HEK293 (cell line): ENCODE data around the gene SPTBN2.

Experiments
- CTCF ChIA-PET: fragments of 350-600 bp; formaldehyde crosslinking; extraction: SDS; loops from one replicate; lab custom pipeline; 2021; ENCODE audit warnings: antibody characterized with exemption; lab: Yijun Ruan, JAX
- POLR2A ChIA-PET: fragments of 300-600 bp; formaldehyde crosslinking; extraction: SDS; loops from one replicate; lab custom pipeline; 2020; ENCODE audit warnings: antibody characterized with exemption, inconsistent platforms; lab: Yijun Ruan, JAX
- H3K27ac ChIP-seq: fragments of 200-500 bp; sonication (Bioruptor generic); 2 replicates; pipeline ENCODE4 v1.5.1; 2014; ENCODE audit warnings: low read depth, low read length, control low read depth, inconsistent platforms; ENCODE audit errors: extremely low read depth
- H3K36me3 ChIP-seq, 2 experiments: fragments of 200-500 bp in 1 of 2; sonication (Bioruptor generic) in 1 of 2; 1 replicate in 1 of 2; 2 replicates in 1 of 2; pipeline ENCODE4 v1.5.1; 2014 to 2017; ENCODE audit warnings: inconsistent platforms in 2 of 2, low read length in 2 of 2; ENCODE audit not compliant: control insufficient read depth in 2 of 2, insufficient read depth in 1 of 2
- H3K4me1 ChIP-seq: fragments of 200-500 bp; sonication (Bioruptor generic); 2 replicates; pipeline ENCODE4 v1.5.1; 2014; ENCODE audit warnings: mild to moderate bottlenecking, low read length, inconsistent platforms; ENCODE audit not compliant: control insufficient read depth, insufficient read depth
- H3K4me3 ChIP-seq: 2 replicates; pipeline ENCODE4 v1.5.1; 2011; ENCODE audit warnings: low read depth, mild to moderate bottlenecking, control low read depth, low read length, moderate library complexity
- H3K9me3 ChIP-seq: fragments of 200-500 bp; sonication (Bioruptor generic); 2 replicates; pipeline ENCODE4 v1.5.1; 2014; ENCODE audit warnings: low read depth, low read length, inconsistent platforms; ENCODE audit not compliant: control insufficient read depth, insufficient read depth
- KLF9 ChIP-seq: fragments of 450-650 bp; formaldehyde crosslinking; IDR thresholded peaks from 2 replicates; pipeline ENCODE4 v1.5.1; 2016; ENCODE audit warnings: missing biosample characterization, missing genetic modification characterization, low read depth
- MZF1 ChIP-seq: fragments of 450-650 bp; formaldehyde crosslinking; IDR thresholded peaks from 2 replicates; pipeline ENCODE4 v1.5.1; 2017; ENCODE audit warnings: missing biosample characterization, missing genetic modification characterization, borderline replicate concordance
- PRDM1 ChIP-seq: fragments of 450-650 bp; formaldehyde crosslinking; IDR thresholded peaks from 2 replicates; pipeline ENCODE4; 2016; ENCODE audit warnings: missing biosample characterization, missing genetic modification characterization
- REST ChIP-seq: fragments of 450-650 bp; formaldehyde crosslinking; IDR thresholded peaks from 2 replicates; pipeline ENCODE4 v1.5.1; 2016; ENCODE audit warnings: missing biosample characterization, missing genetic modification characterization
- SALL2 ChIP-seq: fragments of 450-650 bp; formaldehyde crosslinking; IDR thresholded peaks from 2 replicates; pipeline ENCODE4 v1.5.0; 2017; ENCODE audit warnings: missing biosample characterization, mild to moderate bottlenecking, missing genetic modification characterization, borderline replicate concordance
- SP2 ChIP-seq: fragments of 450-650 bp; formaldehyde crosslinking; IDR thresholded peaks from 2 replicates; pipeline ENCODE4 v1.5.1; 2016; ENCODE audit warnings: missing biosample characterization, missing genetic modification characterization
- SP7 ChIP-seq: fragments of 450-650 bp; formaldehyde crosslinking; IDR thresholded peaks from 2 replicates; pipeline ENCODE4 v1.5.1; 2016; ENCODE audit warnings: missing biosample characterization, missing genetic modification characterization
- YY1 ChIP-seq: fragments of 450-650 bp; formaldehyde crosslinking; IDR thresholded peaks from 2 replicates; pipeline ENCODE4 v1.5.1; 2018; ENCODE audit warnings: missing biosample characterization, missing genetic modification characterization
- ZBTB11 ChIP-seq: fragments of 450-650 bp; formaldehyde crosslinking; conservative IDR thresholded peaks from 2 replicates; pipeline ENCODE4 v1.5.1; 2016; ENCODE audit warnings: low read depth, missing biosample characterization, missing genetic modification characterization
- ZBTB21 ChIP-seq: fragments of 450-650 bp; formaldehyde crosslinking; IDR thresholded peaks from 2 replicates; pipeline ENCODE4 v1.5.1; 2017; ENCODE audit warnings: missing biosample characterization, missing genetic modification characterization
- ZBTB7A ChIP-seq: fragments of 450-650 bp; formaldehyde crosslinking; IDR thresholded peaks from 2 replicates; pipeline ENCODE4 v1.5.1; 2016; ENCODE audit warnings: low read depth, missing biosample characterization, missing genetic modification characterization
- ZBTB8A ChIP-seq: fragments of 450-650 bp; formaldehyde crosslinking; IDR thresholded peaks from 2 replicates; pipeline ENCODE4 v1.5.1; 2016; ENCODE audit warnings: missing biosample characterization, missing genetic modification characterization
- ZFHX2 ChIP-seq: fragments of 450-650 bp; formaldehyde crosslinking; conservative IDR thresholded peaks from 2 replicates; pipeline ENCODE4 v1.5.1; 2016; ENCODE audit warnings: missing biosample characterization, missing genetic modification characterization
- ZNF19 ChIP-seq: fragments of 450-650 bp; formaldehyde crosslinking; IDR thresholded peaks from 2 replicates; pipeline ENCODE4; 2016; ENCODE audit warnings: missing biosample characterization, missing genetic modification characterization, low read depth
- ZNF292 ChIP-seq: fragments of 450-650 bp; formaldehyde crosslinking; IDR thresholded peaks from 2 replicates; pipeline ENCODE4 v1.5.1; 2016; ENCODE audit warnings: low read depth, missing biosample characterization, missing genetic modification characterization, borderline replicate concordance
- ZNF324 ChIP-seq: fragments of 450-650 bp; formaldehyde crosslinking; IDR thresholded peaks from 2 replicates; pipeline ENCODE4 v1.5.1; 2016; ENCODE audit warnings: missing biosample characterization, missing genetic modification characterization
- ZNF398 ChIP-seq: fragments of 450-650 bp; formaldehyde crosslinking; IDR thresholded peaks from 2 replicates; pipeline ENCODE4 v1.5.1; 2017; ENCODE audit warnings: missing biosample characterization, missing genetic modification characterization
- ZNF48 ChIP-seq: fragments of 450-650 bp; formaldehyde crosslinking; IDR thresholded peaks from 2 replicates; pipeline ENCODE4 v1.5.1; 2016; ENCODE audit warnings: missing biosample characterization, missing genetic modification characterization
- ZNF513 ChIP-seq: fragments of 450-650 bp; IDR thresholded peaks from 2 replicates; pipeline ENCODE4 v1.5.1; 2018; ENCODE audit warnings: missing biosample characterization, missing genetic modification characterization
- ZNF555 ChIP-seq: fragments of 450-650 bp; formaldehyde crosslinking; conservative IDR thresholded peaks from 2 replicates; pipeline ENCODE4 v1.5.1; 2017; ENCODE audit warnings: missing biosample characterization, mild to moderate bottlenecking, missing genetic modification characterization, inconsistent platforms
- ZNF560 ChIP-seq: fragments of 450-650 bp; formaldehyde crosslinking; IDR thresholded peaks from 2 replicates; pipeline ENCODE4 v1.5.1; 2017; ENCODE audit warnings: missing biosample characterization, missing genetic modification characterization, borderline replicate concordance
- ZNF660 ChIP-seq: fragments of 450-650 bp; IDR thresholded peaks from 2 replicates; pipeline ENCODE4 v1.5.1; 2018; ENCODE audit warnings: missing biosample characterization, mild to moderate bottlenecking, missing genetic modification characterization
- ZNF664 ChIP-seq: fragments of 450-650 bp; formaldehyde crosslinking; IDR thresholded peaks from 2 replicates; pipeline ENCODE4 v1.5.1; 2016; ENCODE audit warnings: missing biosample characterization, missing genetic modification characterization
- ZNF785 ChIP-seq: fragments of 450-650 bp; formaldehyde crosslinking; IDR thresholded peaks from 2 replicates; pipeline ENCODE4 v1.5.1; 2016; ENCODE audit warnings: missing biosample characterization, missing genetic modification characterization

SPTBN2 gene

GRCh38 chr11:66677599-66678375 lies 51.2 kb downstream of the SPTBN2 start, which contains the start of gene RBM4B (continued):
- TF ChIP-seq REST (tag by site-specific recombination) (no peak), SP7 (tag by site-specific recombination) (peak; percentile 59; the same call in 1 of the 2 replicates), ZNF785 (tag by site-specific recombination) (peak; percentile 87; the same call in 1 of the 2 replicates), ZNF513 (tag by site-specific recombination) (no peak), ZNF664 (tag by site-specific recombination) (no peak), ZNF555 (tag by site-specific recombination) (no peak), SP2 (tag by site-specific recombination) (peak; percentile 95), YY1 (tag by site-specific recombination) (peak; percentile 66; the same call in 1 of the 2 replicates), SALL2 (tag by site-specific recombination) (no peak), KLF9 (tag by site-specific recombination) (peak; percentile 91), ZBTB7A (tag by site-specific recombination) (peak; percentile 34; the same call in 1 of the 2 replicates), ZNF292 (tag by site-specific recombination) (no peak), ZNF560 (tag by site-specific recombination) (no peak), PRDM1 (tag by site-specific recombination) (no peak), ZFHX2 (tag by site-specific recombination) (peak; percentile 39), ZNF324 (tag by site-specific recombination) (no peak; the same call in 1 of the 2 replicates), ZBTB8A (no peak)

GRCh38 chr11:66676931-66677598 lies 52.0 kb downstream of the SPTBN2 start:
- peak overlapping the region; percentile 72; the same call in 1 of the 2 replicates for H3K27ac ChIP-seq
- H3K36me3 ChIP-seq = peaks cover 0 to 21% of the 10 kb centered on the region in 2 experiments; a peak in 2 of 3 replicates
- POLR2A ChIA-PET = interaction anchor here (0.6 to 4.0 kb wide), 24 partner anchors 8 to 754 kb away, joined by 3 to 38 read pairs (median 5); partner anchors contain the start of genes CCDC87, CCS, DPP3 and MRPL11
- H3K4me1 ChIP-seq = no peaks in the 10 kb centered on the region
- CTCF ChIA-PET = interaction anchor here (0.6 to 4.8 kb wide), 13 partner anchors 17 to 288 kb away, joined by 3 to 81 read pairs (median 4); partner anchors contain the start of genes ACTN3 and ZDHHC24
- no peaks in the 10 kb centered on the region for H3K9me3 ChIP-seq
- peak overlapping the region; percentile 76 for H3K4me3 ChIP-seq
- TF ChIP-seq ZBTB11 (0 out of 2 replicates have a peak, but pooled peaks have one; percentile 22), ZNF398 (tag by site-specific recombination) (no peak), ZNF48 (no peak), ZBTB21 (tag by site-specific recombination) (no peak), MZF1 (no peak), ZNF660 (tag by site-specific recombination) (peak; percentile 82; the same call in 1 of the 2 replicates), ZBTB8A (no peak), ZNF19 (no peak)
